Measurements from ENCODE around the gene GRID2. TPM values are rescaled to one million over a fixed set of nuclear protein-coding genes. Genes with fewer than 3 reads are reported as not detected.

GRID2 gene
- total and polyA plus RNA-seq, 2 of the 4 experiments (the other 2 are of a cell fraction): under 0.01 TPM; not detected in 1

DNA sequence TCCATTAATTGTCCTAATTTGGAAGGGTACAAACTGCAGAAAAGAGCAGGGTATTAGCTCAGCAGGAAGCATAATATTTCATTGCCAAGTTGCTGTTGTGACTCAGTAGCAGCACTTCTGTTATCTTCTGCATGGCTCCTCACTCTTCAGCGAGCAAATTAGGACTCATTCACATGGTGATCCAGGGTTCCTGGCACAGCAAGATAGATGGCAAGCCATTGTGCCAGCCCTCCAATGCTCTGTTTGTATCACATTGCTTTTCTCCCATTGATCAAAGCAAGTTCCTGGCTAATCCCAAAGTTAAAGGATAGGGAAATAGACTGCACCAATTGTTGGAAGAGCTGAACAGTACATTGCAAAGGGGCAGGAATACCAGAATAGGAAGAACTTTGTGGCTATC lies 1142.3 kb downstream of the GRID2 start:
- Histone ChIP-seq H4K20me1 (ENCODE audit: insufficient read depth, low read length) (no peaks in the 10 kb centered on the region), H4K8ac (ENCODE audit: low read depth in 2 of 2, low read length in 2 of 2) (no peak overlapping the region), H3K79me1 (ENCODE audit: low read depth in 1 of 2, low read length in 2 of 2) (no peaks in the 10 kb centered on the region), H3K9ac (ENCODE audit: low read depth, low read length) (no peak overlapping the region), H3K9me3 (ENCODE audit: control insufficient read depth, insufficient read depth, low read length) (no peaks in the 10 kb centered on the region), H3K56ac (ENCODE audit: extremely low read depth, insufficient read depth, low read length) (no peak overlapping the region), H2AFZ (replicated peaks; ENCODE audit: low read length, poor library complexity) (no peak overlapping the region), H2BK15ac (ENCODE audit: low read depth, low read length) (no peak overlapping the region), H3K4me3 (ENCODE audit: insufficient read depth, low read depth, low read length) (no peak overlapping the region), H4K91ac (ENCODE audit: insufficient read depth, low read depth, low read length) (no peak overlapping the region), H3K18ac (ENCODE audit: low read depth, low read length) (no peak overlapping the region), H2AK9ac (replicated peaks; ENCODE audit: low read depth, low read length, poor library complexity) (no peak overlapping the region), H3K23ac (ENCODE audit: low read depth, low read length) (no peak overlapping the region), H3K14ac (replicated peaks; ENCODE audit: low read depth, low read length) (no peak overlapping the region), H2BK120ac (ENCODE audit: low read depth, low read length) (no peak overlapping the region), H4K5ac (ENCODE audit: low read depth, low read length) (no peak overlapping the region), H2AK5ac (ENCODE audit: low read depth, low read length) (no peak overlapping the region), H3K4me2 (ENCODE audit: low read depth, low read length) (no peak overlapping the region), H3K4ac (ENCODE audit: low read depth, low read length) (no peak overlapping the region), H3K27ac (ENCODE audit: insufficient read depth, low read length) (no peak overlapping the region), H2BK20ac (ENCODE audit: low read depth, low read length) (no peak overlapping the region), H3K9me1 (ENCODE audit: insufficient read depth, low read length) (no peaks in the 10 kb centered on the region), H3K4me1 (ENCODE audit: control insufficient read depth, insufficient read depth, low read length) (no peaks in the 10 kb centered on the region), H2BK5ac (ENCODE audit: low read depth, low read length, poor library complexity, severe bottlenecking) (no peak overlapping the region), H3K36me3 (ENCODE audit: control insufficient read depth, insufficient read depth, low read length) (no peaks in the 10 kb centered on the region), H3K27me3 (ENCODE audit: control insufficient read depth, insufficient read depth, low read length) (no peaks in the 10 kb centered on the region)
- no TSS peak for BruUV-seq (replicated peaks)
- TF ChIP-seq MXI1 (IDR thresholded peaks at IDR 0.05; ENCODE audit: borderline replicate concordance, low read depth, low read length) (no peak), NFE2L2 (IDR thresholded peaks at IDR 0.05; ENCODE audit: low read depth, low read length) (no peak), CHD1 (IDR thresholded peaks at IDR 0.05; ENCODE audit: low read depth, low read length) (no peak), RCOR1 (IDR thresholded peaks at IDR 0.05; ENCODE audit: insufficient replicate concordance, low read length) (no peak), RFX5 (IDR thresholded peaks at IDR 0.05; ENCODE audit: low read depth, low read length) (no peak), FOS (IDR thresholded peaks at IDR 0.05; ENCODE audit: low read depth, low read length) (no peak), CEBPB (IDR thresholded peaks at IDR 0.05; ENCODE audit: low read depth, low read length) (no peak), SMC3 (IDR thresholded peaks at IDR 0.05; ENCODE audit: low read depth, low read length) (no peak), MAZ (IDR thresholded peaks at IDR 0.05; ENCODE audit: borderline replicate concordance, low read depth, low read length) (no peak), BHLHE40 (IDR thresholded peaks at IDR 0.05; ENCODE audit: low read depth, low read length) (no peak), POLR2A (IDR thresholded peaks at IDR 0.05; ENCODE audit: low read depth, low read length) (no peak), MAFK (IDR thresholded peaks at IDR 0.05; ENCODE audit: low read depth, low read length) (no peak), RAD21 (IDR thresholded peaks at IDR 0.05; ENCODE audit: low read length) (no peak)
- TF ChIP-seq, protein P1, sequence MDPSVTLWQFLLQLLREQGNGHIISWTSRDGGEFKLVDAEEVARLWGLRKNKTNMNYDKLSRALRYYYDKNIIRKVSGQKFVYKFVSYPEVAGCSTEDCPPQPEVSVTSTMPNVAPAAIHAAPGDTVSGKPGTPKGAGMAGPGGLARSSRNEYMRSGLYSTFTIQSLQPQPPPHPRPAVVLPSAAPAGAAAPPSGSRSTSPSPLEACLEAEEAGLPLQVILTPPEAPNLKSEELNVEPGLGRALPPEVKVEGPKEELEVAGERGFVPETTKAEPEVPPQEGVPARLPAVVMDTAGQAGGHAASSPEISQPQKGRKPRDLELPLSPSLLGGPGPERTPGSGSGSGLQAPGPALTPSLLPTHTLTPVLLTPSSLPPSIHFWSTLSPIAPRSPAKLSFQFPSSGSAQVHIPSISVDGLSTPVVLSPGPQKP (IDR thresholded peaks at IDR 0.05; ENCODE audit: borderline replicate concordance, low read depth, low read length): no peak
- TF ChIP-seq, protein P2, sequence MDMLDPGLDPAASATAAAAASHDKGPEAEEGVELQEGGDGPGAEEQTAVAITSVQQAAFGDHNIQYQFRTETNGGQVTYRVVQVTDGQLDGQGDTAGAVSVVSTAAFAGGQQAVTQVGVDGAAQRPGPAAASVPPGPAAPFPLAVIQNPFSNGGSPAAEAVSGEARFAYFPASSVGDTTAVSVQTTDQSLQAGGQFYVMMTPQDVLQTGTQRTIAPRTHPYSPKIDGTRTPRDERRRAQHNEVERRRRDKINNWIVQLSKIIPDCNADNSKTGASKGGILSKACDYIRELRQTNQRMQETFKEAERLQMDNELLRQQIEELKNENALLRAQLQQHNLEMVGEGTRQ (IDR thresholded peaks at IDR 0.05; ENCODE audit: low read depth, low read length): no peak
- TF ChIP-seq, protein P3, sequence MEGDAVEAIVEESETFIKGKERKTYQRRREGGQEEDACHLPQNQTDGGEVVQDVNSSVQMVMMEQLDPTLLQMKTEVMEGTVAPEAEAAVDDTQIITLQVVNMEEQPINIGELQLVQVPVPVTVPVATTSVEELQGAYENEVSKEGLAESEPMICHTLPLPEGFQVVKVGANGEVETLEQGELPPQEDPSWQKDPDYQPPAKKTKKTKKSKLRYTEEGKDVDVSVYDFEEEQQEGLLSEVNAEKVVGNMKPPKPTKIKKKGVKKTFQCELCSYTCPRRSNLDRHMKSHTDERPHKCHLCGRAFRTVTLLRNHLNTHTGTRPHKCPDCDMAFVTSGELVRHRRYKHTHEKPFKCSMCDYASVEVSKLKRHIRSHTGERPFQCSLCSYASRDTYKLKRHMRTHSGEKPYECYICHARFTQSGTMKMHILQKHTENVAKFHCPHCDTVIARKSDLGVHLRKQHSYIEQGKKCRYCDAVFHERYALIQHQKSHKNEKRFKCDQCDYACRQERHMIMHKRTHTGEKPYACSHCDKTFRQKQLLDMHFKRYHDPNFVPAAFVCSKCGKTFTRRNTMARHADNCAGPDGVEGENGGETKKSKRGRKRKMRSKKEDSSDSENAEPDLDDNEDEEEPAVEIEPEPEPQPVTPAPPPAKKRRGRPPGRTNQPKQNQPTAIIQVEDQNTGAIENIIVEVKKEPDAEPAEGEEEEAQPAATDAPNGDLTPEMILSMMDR (conservative IDR thresholded peaks at IDR 0.05; ENCODE audit: low read depth, low read length): no peak
- intact Hi-C loops (cut with micrococcal nuclease): no loop called here
- no peak for ATAC-seq (ENCODE audit: low read depth)
- no peak for DNase-seq
- ChIA-PET CTCF (no interaction called here), POLR2A (ENCODE audit: unreplicated experiment) (no interaction called here)
- dilution Hi-C loops (cut with HindIII; ENCODE audit: low sequenced_read_pairs, unreplicated experiment): no loop called here
- in situ Hi-C loops (cut with MboI; ENCODE audit: low sequenced_read_pairs): no loop called here
- 83% methylated on average over 1 of the region's 1 CpG; no CpG with 5 or more reads in 1 of the 2 experiments for WGBS, 2 experiments (ENCODE audit: extremely low coverage in 2 of 2, insufficient read length in 1 of 2)
